CD4-positive, alpha-beta memory T cell (primary cell): ENCODE data around the gene SMCO1. TPM values are rescaled to one million over a fixed set of nuclear protein-coding genes. Genes with fewer than 3 reads are reported as not detected.
"Not testable (repeated sequence)": the region's sequence is repeated elsewhere in the genome, so short reads cannot be mapped to it uniquely, and the experiment has no call there.

Source experiments
- CTCF ChIA-PET: fragments of 350-600 bp; sonication (Branson Sonifier 250); formaldehyde crosslinking; loops from one replicate; lab custom pipeline; 2021; ENCODE audit warnings: inconsistent platforms; ENCODE audit not compliant: partially characterized antibody; lab: Charles Lee
- POLR2A ChIA-PET: fragments of 350-600 bp; sonication (Branson Sonifier 250); formaldehyde crosslinking; loops from one replicate; lab custom pipeline; 2021; ENCODE audit not compliant: partially characterized antibody; lab: Charles Lee
- DNase-seq, 5 donors: peaks; one replicate each; pipeline versions ENCODE4 v3.0.0 to v3.0.0-alpha.2; 2020 to 2022; ENCODE audit warnings: mixed read lengths in 1 of 5
- H3K27ac ChIP-seq: one replicate; pipeline ENCODE4 v1.7.0; 2013; ENCODE audit warnings: low read depth, low read length
- H3K27me3 ChIP-seq: 2 replicates; pipeline ENCODE4 v1.7.0; 2013; ENCODE audit warnings: mild to moderate bottlenecking, low read length, moderate library complexity; ENCODE audit not compliant: insufficient read depth
- H3K36me3 ChIP-seq: 2 replicates; pipeline ENCODE4 v1.7.0; 2013; ENCODE audit warnings: mild to moderate bottlenecking, low read length, moderate library complexity; ENCODE audit not compliant: insufficient read depth
- H3K4me1 ChIP-seq: 2 replicates; pipeline ENCODE4 v1.7.0; 2013; ENCODE audit warnings: mild to moderate bottlenecking, low read length, moderate library complexity; ENCODE audit not compliant: insufficient read depth
- H3K4me3 ChIP-seq, 2 donors: one replicate each; pipeline ENCODE4 v1.7.0; 2013; ENCODE audit warnings: low read length in 2 of 2, mild to moderate bottlenecking in 1 of 2
- H3K9me3 ChIP-seq, 2 donors: one replicate each; pipeline ENCODE4 v1.7.0; 2013; ENCODE audit warnings: low read length in 2 of 2, control low read depth in 1 of 2; ENCODE audit not compliant: control insufficient read depth in 1 of 2
- H3K27ac Mint-ChIP-seq, 7 donors: one replicate each; pipeline ENCODE4 v1.8.0; 2020 to 2021; ENCODE audit warnings: mixed read lengths in 7 of 7, mild to moderate bottlenecking in 6 of 7, inconsistent platforms in 3 of 7, moderate library complexity in 3 of 7
- H3K27me3 Mint-ChIP-seq, 2 donors: one replicate each; pipeline ENCODE4 v1.8.0; 2020 to 2021; ENCODE audit warnings: mixed read lengths in 2 of 2
- H3K36me3 Mint-ChIP-seq, 2 donors: one replicate each; pipeline ENCODE4 v1.8.0; 2020 to 2021; ENCODE audit warnings: mixed read lengths in 2 of 2, inconsistent platforms in 1 of 2, mild to moderate bottlenecking in 1 of 2
- H3K4me1 Mint-ChIP-seq, 4 donors: one replicate each; pipeline ENCODE4 v1.8.0; 2020 to 2021; ENCODE audit warnings: mixed read lengths in 4 of 4, mild to moderate bottlenecking in 1 of 4
- H3K4me3 Mint-ChIP-seq, 8 donors: one replicate each; pipeline ENCODE4 v1.8.0; 2020 to 2021; ENCODE audit warnings: mixed read lengths in 8 of 8, mild to moderate bottlenecking in 7 of 8, moderate library complexity in 6 of 8, inconsistent platforms in 3 of 8
- H3K9me3 Mint-ChIP-seq, 8 donors: one replicate each; pipeline ENCODE4 v1.8.0; 2020 to 2021; ENCODE audit warnings: mixed read lengths in 8 of 8, mild to moderate bottlenecking in 5 of 8, inconsistent platforms in 3 of 8, moderate library complexity in 1 of 8
- intact Hi-C: fragments of 100-400 bp; cut with micrococcal nuclease; formaldehyde crosslinking; loops from one replicate; pipeline ENCODE4 v1.15.1; 2023
- polyA plus RNA-seq, 2 donors: library from polyadenylated mRNA; unstranded; fragments of 300-500 nt; fragmentation: Illumina TruSeq; gene quantifications; one replicate each; pipeline ENCODE4 v1.2.3, GENCODE V29; 2021
- total RNA-seq, 2 experiments: library from RNA; stranded (reverse); gene quantifications; one replicate each; pipeline ENCODE4 v1.2.3, GENCODE V29; 2021

The SMCO1 gene
- total and polyA plus RNA-seq, 4 experiments from 2014 or later: not detected

DNA sequence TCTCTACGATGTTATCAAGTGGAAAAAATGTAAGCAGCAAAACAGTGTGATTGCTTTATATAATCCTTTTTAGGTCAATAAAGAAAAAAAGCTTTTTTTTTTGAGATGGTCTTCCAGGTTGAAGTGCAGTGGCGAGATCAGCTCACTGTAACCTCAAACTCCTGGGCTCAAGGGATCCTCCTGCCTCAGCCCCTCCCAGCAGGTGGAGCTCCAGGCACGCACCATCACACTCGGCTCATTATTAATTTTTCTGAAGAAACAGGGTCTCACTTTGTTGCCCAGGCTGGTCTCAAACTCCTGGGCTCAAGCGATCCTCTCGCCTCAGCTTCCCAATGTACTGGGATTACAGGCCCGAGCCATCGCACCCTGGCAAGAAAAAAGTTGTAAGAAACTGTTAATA lies 28.9 kb downstream of the SMCO1 start:
- H3K27me3 Mint-ChIP-seq: no peaks in the 10 kb centered on the region
- Histone ChIP-seq H3K36me3 (peaks cover 51% of the 10 kb centered on the region), H3K9me3 (no peaks in the 10 kb centered on the region), H3K27me3 (no peaks in the 10 kb centered on the region), H3K27ac (no peak overlapping the region), H3K4me1 (peaks cover 10% of the 10 kb centered on the region), H3K4me3 (no peak overlapping the region)
- intact Hi-C loops: loop anchor here (1.0 kb wide), 1 partner anchor 33 kb away; no protein-coding TSS in a partner anchor
- H3K36me3 Mint-ChIP-seq: peaks cover 27 to 54% of the 10 kb centered on the region in 2 donors
- POLR2A ChIA-PET: interaction anchor here (0.7 to 1.1 kb wide), 3 partner anchors 15 to 18 kb away, joined by 3 read pairs; no protein-coding TSS in a partner anchor
- CTCF ChIA-PET: interaction anchor here (0.7 to 6.9 kb wide), 15 partner anchors 9 to 231 kb away, joined by 3 to 74 read pairs (median 4); partner anchors contain the start of genes RNF168 and SMCO1
- H3K4me1 Mint-ChIP-seq: peaks cover 8 to 21% (median 13%) of the 10 kb centered on the region in 4 donors
- H3K27ac Mint-ChIP-seq: no peak overlapping the region
- H3K9me3 Mint-ChIP-seq: no peaks in the 10 kb centered on the region
- H3K4me3 Mint-ChIP-seq: peak overlapping the region in 1 of 8 donors; percentile 43
- peak in 3 of 5 donors; percentile 9 to 21 (median 15) for DNase-seq

DNA sequence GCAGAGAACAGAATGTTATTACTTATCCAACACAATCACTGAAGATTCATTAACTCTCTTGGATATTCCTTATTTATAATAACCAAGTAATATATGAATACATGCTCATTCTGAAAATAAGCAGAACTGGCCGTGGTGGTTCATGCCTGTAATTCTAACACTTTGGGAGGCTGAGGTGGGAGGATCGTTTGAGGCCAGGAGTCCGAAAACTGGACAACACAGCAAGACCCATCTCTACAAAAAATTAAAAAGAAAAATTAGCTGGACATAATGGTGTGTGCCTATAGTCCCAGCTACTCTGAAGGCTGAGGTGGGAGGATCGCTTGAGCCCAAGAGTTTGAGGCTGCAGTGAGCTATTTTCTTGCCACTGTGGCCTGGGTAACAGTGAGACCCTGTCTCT lies 37.5 kb downstream of the SMCO1 start:
- POLR2A ChIA-PET: no interaction called here
- H3K4me3 Mint-ChIP-seq: no peak overlapping the region
- no peaks in the 10 kb centered on the region for H3K9me3 Mint-ChIP-seq
- no peak for DNase-seq
- Histone ChIP-seq H3K9me3 (no peaks in the 10 kb centered on the region), H3K4me3 (no peak overlapping the region), H3K36me3 (peaks cover 43% of the 10 kb centered on the region), H3K27me3 (no peaks in the 10 kb centered on the region), H3K4me1 (no peaks in the 10 kb centered on the region), H3K27ac (no peak overlapping the region)
- no peak overlapping the region for H3K27ac Mint-ChIP-seq
- H3K36me3 Mint-ChIP-seq: peaks cover 29 to 55% of the 10 kb centered on the region in 2 donors
- intact Hi-C loops: no loop called here
- CTCF ChIA-PET: interaction anchor here (2.1 kb wide), 1 partner anchor 9 kb away, joined by 5 read pairs; no protein-coding TSS in a partner anchor
- H3K27me3 Mint-ChIP-seq: no peaks in the 10 kb centered on the region
- no peaks in the 10 kb centered on the region for H3K4me1 Mint-ChIP-seq

- H3K4me1 Mint-ChIP-seq: peaks cover 8 to 23% (median 9%) of the 10 kb centered on the region in 4 donors
- no peak overlapping the region for H3K4me3 ChIP-seq
- H3K4me3 Mint-ChIP-seq: no peak overlapping the region
- intact Hi-C loops: loop anchor here (5.0 kb wide), 1 partner anchor 40 kb away; the partner anchor contains the start of gene UBXN7
- peaks cover 6% of the 10 kb centered on the region for H3K4me1 ChIP-seq
- DNase-seq: no peak
- H3K27ac Mint-ChIP-seq: peak overlapping the region in 2 of 7 donors; percentile 19 to 22
- CTCF ChIA-PET: no interaction called here
- POLR2A ChIA-PET: no interaction called here
- H3K27me3 Mint-ChIP-seq: no peaks in the 10 kb centered on the region
- peaks cover 29 to 53% of the 10 kb centered on the region in 2 donors for H3K36me3 Mint-ChIP-seq
- H3K27me3 ChIP-seq: no peaks in the 10 kb centered on the region
- H3K36me3 ChIP-seq: peaks cover 36% of the 10 kb centered on the region
- no peak overlapping the region for H3K27ac ChIP-seq
- H3K9me3 ChIP-seq: no peaks in the 10 kb centered on the region
- H3K9me3 Mint-ChIP-seq: no peaks in the 10 kb centered on the region
Measured at GRCh38 chr3:196472286-196472685, 42.9 kb downstream of the SMCO1 start.

GRCh38 chr3:196471551-196471950 lies 43.6 kb downstream of the SMCO1 start:
- Histone ChIP-seq H3K27me3 (no peaks in the 10 kb centered on the region), H3K27ac (no peak overlapping the region), H3K9me3 (no peaks in the 10 kb centered on the region), H3K4me3 (no peak overlapping the region), H3K36me3 (peaks cover 31% of the 10 kb centered on the region), H3K4me1 (peaks cover 6% of the 10 kb centered on the region)
- H3K27me3 Mint-ChIP-seq: no peaks in the 10 kb centered on the region
- ChIA-PET POLR2A (interaction anchor here (1.3 kb wide), 1 partner anchor 15 kb away, joined by 3 read pairs; no protein-coding TSS in a partner anchor), CTCF (interaction anchor here (0.6 to 1.2 kb wide), 2 partner anchors 55 to 218 kb away, joined by 3 read pairs; no protein-coding TSS in a partner anchor)
- H3K4me1 Mint-ChIP-seq: peaks cover 8 to 23% (median 9%) of the 10 kb centered on the region in 4 donors
- no peak for DNase-seq
- no peaks in the 10 kb centered on the region for H3K9me3 Mint-ChIP-seq
- intact Hi-C loops: loop anchor here (5.0 kb wide), 1 partner anchor 39 kb away; the partner anchor contains the start of gene UBXN7
- H3K36me3 Mint-ChIP-seq: peaks cover 24 to 48% of the 10 kb centered on the region in 2 donors
- H3K27ac Mint-ChIP-seq: peak overlapping the region in 1 of 7 donors; percentile 19
- H3K4me3 Mint-ChIP-seq: no peak overlapping the region

GRCh38 chr3:196470182-196470581 lies 45.0 kb downstream of the SMCO1 start:
- H3K27ac Mint-ChIP-seq, H3K9me3 ChIP-seq, H3K4me3 ChIP-seq, H3K9me3 Mint-ChIP-seq, H3K27ac ChIP-seq, H3K4me3 Mint-ChIP-seq, CTCF ChIA-PET, DNase-seq, H3K4me1 ChIP-seq, POLR2A ChIA-PET, H3K27me3 ChIP-seq, H3K27me3 Mint-ChIP-seq: not testable (repeated sequence)
- peaks cover 8 to 23% (median 9%) of the 10 kb centered on the region in 4 donors for H3K4me1 Mint-ChIP-seq
- peaks cover 26 to 43% of the 10 kb centered on the region in 2 donors for H3K36me3 Mint-ChIP-seq
- peaks cover 30% of the 10 kb centered on the region for H3K36me3 ChIP-seq
- intact Hi-C loops: loop anchor here (5.0 kb wide), 1 partner anchor 38 kb away; the partner anchor contains the start of gene UBXN7

- no peaks in the 10 kb centered on the region for H3K27me3 Mint-ChIP-seq
- peaks cover 0 to 12% (median 3%) of the 10 kb centered on the region in 4 donors for H3K4me1 Mint-ChIP-seq
- H3K27ac Mint-ChIP-seq: peak overlapping the region in 1 of 7 donors; percentile 51
- H3K4me1 ChIP-seq: no peaks in the 10 kb centered on the region
- POLR2A ChIA-PET: interaction anchor here (0.6 kb wide), 1 partner anchor 59 kb away, joined by 3 read pairs; no protein-coding TSS in a partner anchor
- peaks cover 0 to 8% (median 0%) of the 10 kb centered on the region in 8 donors for H3K9me3 Mint-ChIP-seq
- peaks cover 6 to 17% of the 10 kb centered on the region in 2 donors for H3K36me3 Mint-ChIP-seq
- H3K27ac ChIP-seq: no peak overlapping the region
- no peaks in the 10 kb centered on the region for H3K9me3 ChIP-seq
- no peak overlapping the region for H3K4me3 ChIP-seq
- intact Hi-C loops: no loop called here
- CTCF ChIA-PET: interaction anchor here (1.4 kb wide), 1 partner anchor 29 kb away, joined by 4 read pairs; no protein-coding TSS in a partner anchor
- no peak overlapping the region for H3K4me3 Mint-ChIP-seq
- no peak for DNase-seq
- no peaks in the 10 kb centered on the region for H3K27me3 ChIP-seq
- no peaks in the 10 kb centered on the region for H3K36me3 ChIP-seq
Measured at GRCh38 chr3:196463804-196464203, 51.3 kb downstream of the SMCO1 start.

DNA sequence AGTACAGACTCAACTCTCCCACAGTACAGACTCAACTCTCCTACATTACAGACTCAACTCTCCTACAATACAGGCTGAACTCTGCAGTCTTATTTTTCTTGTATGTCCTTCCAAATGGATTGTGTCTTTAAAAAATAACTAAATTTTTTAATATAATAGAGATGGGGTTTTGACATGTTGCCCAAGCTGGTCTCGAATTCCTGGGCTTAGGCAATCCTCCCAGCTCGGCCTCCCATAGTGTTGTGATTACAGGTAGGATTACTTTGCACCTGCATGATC lies 51.7 kb downstream of the SMCO1 start:
- no peak for DNase-seq
- POLR2A ChIA-PET: no interaction called here
- H3K9me3 ChIP-seq: no peaks in the 10 kb centered on the region
- H3K4me3 ChIP-seq: no peak overlapping the region
- peaks cover 0 to 12% (median 4%) of the 10 kb centered on the region in 4 donors for H3K4me1 Mint-ChIP-seq
- H3K27me3 ChIP-seq: no peaks in the 10 kb centered on the region
- intact Hi-C loops: no loop called here
- H3K27ac ChIP-seq: no peak overlapping the region
- no peak overlapping the region for H3K27ac Mint-ChIP-seq
- H3K4me3 Mint-ChIP-seq: no peak overlapping the region
- CTCF ChIA-PET: no interaction called here
- H3K9me3 Mint-ChIP-seq: peaks cover 0 to 9% (median 0%) of the 10 kb centered on the region in 8 donors
- H3K36me3 ChIP-seq: no peaks in the 10 kb centered on the region
- no peaks in the 10 kb centered on the region for H3K27me3 Mint-ChIP-seq
- H3K4me1 ChIP-seq: no peaks in the 10 kb centered on the region
- H3K36me3 Mint-ChIP-seq: peaks cover 6 to 16% of the 10 kb centered on the region in 2 donors
